Stimulated activated CD4-positive, alpha-beta T cell treated with anti-CD3 and anti-CD28 coated beads, TNF-alpha, amount 100 ng/mL, for 1 hour (primary cell): Measurements from ENCODE around the gene LRRC63.

ENCODE experiments used
- DNase-seq, 3 donors: peaks; one replicate each; pipeline ENCODE4 v3.0.0-alpha.2; 2020; ENCODE audit warnings: low read depth in 3 of 3, low spot score in 1 of 3

Gene LRRC63

DNA sequence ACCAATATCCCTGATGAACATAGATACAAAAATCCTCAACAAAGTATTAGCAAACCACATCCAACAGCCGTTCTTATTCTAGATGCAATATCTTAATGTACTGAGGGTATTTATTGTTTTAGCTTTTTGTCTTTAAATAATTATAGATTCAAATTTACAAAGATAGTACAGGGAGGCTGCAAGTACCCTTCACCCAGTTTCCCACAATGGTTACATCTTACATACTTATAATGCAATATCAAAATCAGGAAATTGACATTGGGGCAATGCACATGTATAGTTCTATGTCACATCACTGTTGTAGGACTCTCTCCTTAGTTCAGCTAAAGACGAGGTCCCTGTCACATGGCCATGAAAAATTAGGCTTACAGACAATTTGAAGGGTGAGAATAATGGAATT is 99.5 kb downstream of the LRRC63 start:
- DNase-seq = no peak

DNA sequence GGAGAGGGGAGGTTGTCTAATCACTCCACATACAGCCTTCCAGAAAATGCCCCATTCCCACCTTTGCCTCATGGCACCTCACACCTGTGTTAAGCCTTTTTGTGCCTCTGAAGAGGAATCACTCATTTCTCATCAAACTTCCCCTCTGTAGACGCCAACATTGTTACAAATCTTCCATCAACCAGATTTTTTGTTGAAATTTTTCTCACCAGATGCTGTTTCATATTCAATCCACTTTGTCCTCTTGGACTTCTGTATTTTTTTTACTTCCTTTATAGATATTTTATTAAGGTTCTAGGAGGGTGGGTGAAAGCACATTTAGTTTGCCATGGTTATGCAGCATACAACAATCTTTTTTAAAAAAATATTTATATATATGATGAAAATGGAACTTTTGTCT is 101.3 kb downstream of the LRRC63 start:
- DNase-seq = no peak

DNA sequence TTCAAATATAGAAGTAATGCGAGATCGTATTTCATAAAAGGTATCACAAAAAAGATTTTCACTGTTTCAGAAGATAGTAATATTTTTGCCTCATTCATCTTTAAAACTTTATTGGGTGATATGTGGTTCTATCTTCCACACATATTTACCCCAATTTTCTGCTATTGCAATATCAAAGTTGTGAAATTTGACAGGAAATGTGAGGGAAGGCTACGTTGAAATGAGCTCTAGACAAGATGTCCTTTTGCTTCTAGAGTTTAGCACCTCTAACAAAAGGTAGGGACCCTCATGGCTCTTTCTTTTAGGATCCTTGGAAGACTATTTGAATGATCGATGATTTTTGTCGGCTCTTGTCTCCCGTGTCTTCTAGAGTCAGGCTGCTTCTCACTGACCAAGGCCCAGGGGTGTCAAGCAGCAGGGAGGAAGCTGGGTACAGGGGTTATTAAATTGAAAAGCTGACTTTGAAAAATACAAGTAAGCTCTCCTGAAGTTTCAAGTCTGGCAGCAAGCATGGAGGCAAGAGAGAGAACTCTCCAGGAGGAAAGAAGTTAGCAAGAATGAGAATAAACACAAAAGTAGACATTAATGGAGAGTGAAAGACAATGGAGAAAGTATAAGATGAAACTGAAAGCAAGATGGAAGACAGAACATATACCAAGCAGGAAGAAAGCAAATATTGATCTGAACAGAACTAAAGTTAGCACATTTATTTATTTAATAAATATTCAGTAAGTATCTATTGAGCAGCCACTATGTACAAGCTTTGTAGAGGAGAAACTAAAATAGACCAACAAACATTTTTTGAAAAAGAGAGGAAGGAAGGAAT is 101.9 kb downstream of the LRRC63 start:
- no peak for DNase-seq

DNA sequence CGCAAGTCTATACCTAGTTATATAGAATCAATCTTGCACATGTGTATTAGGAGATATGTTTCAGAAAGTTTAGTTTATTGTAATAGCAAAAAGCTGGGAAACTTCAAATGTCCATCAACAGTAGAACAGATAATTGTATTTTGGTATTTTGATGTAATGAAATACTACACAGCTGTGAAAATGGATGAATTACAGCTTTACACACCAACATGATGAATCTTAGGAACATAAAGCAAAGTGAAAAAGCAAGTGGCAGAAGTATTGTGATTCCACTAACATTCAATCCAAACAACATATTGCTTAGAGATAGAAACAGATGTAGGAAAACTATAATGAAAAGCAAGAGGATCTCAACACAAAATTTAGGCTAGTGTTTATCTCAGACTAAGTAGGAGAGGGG is 102.9 kb downstream of the LRRC63 start:
- DNase-seq = no peak

DNA sequence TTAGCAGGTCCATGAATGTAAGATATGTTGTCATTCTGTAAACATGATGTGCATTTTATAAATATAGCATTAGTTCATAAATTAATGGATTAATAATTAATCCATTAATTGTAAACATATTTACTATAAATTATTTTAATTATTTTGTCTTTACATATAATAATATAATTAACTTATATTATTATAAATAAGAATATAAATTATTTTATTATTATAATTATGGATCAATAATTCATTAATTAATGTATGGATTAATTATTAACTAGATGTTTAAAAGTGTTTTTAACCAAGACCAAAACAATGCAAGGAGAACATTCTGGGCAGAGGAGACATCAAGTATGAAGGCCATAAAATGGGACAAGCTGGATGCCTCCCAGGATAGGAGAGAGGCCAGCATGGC is 103.3 kb downstream of the LRRC63 start:
- DNase-seq = no peak

DNA sequence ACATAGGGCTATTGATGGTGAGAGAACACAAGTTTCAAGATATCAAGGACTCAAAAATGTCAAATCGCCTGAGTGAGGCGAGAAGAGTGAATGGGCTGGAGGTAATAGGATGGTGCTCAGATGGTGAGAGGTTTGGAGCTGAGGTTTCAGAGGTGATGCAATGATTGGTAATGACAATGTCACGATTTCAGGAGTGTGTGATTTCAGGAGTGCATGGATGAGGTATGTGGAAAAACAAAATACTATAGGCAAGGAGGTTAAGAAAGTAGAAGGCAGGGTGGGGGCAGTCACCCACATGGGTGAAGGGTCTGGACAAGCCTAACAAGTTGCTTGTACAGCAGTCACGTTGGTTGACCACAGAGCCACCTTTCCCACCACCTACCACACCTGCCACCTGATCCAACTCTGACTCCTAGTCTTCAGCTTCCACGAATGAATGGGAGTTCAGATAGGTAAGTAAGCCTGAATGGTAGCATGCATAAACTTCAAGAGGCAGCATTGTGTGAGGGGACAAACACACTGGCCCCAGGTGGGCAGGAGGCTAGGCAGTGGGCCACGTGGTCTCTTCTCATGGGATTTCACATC is 103.9 kb downstream of the LRRC63 start:
- no peak for DNase-seq

DNA sequence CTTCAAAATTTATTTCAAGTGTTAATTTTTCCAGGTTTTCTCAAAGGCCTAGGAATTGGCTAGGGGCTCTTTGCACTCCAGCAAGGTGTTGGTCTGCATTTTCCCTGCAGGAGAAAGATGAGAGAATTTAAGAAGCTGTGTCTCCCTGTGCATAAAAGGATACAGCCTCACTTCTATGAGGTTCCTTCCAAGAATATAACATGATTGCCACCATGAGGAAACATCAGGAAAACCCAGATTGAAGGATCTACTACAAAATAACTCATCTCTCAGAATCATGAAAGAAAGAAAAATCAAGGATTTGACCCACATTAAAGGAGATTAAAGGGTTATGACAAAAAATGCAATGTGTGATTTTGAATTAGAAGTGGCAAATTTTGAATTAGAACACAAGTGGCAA is 105.4 kb downstream of the LRRC63 start:
- DNase-seq = no peak

DNA sequence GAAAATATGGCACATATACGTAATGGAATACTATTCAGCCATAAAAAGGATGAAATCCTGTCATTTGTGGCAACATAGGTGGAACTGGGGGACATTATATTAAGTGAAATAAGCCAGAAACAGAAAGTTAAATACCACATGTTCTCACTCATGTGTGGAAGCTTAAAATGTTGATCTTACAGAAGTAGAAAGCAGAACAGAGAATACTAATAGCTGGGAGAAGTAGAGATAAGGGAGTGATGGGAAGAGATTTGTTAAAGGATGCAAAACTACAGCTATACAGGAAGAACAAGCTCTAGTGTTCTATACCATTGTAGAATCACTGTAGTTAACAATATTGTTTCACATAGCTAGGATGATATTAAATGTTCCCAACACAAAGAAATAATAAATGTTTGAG is 107.3 kb downstream of the LRRC63 start:
- no peak for DNase-seq

DNA sequence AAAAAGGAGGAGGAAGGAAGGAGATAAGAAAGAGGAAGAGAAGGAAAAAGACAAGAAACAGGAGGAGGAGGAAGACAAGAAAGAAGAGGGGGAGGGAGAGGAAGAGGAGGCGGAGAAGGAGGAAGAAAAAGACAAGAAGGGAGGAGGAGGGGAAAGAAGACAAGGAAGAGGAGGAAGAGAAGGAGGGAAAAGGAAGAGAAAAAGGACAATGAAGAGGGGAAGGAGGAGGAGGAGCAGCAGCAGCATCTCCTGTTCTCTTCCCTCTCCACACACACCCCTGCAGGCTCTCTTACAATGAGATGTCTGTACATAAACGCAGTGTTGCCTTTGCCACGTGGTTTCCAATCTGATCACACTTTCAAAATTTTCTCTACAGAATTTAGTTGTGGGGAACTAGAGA is 108.7 kb downstream of the LRRC63 start:
- DNase-seq = no peak

DNA sequence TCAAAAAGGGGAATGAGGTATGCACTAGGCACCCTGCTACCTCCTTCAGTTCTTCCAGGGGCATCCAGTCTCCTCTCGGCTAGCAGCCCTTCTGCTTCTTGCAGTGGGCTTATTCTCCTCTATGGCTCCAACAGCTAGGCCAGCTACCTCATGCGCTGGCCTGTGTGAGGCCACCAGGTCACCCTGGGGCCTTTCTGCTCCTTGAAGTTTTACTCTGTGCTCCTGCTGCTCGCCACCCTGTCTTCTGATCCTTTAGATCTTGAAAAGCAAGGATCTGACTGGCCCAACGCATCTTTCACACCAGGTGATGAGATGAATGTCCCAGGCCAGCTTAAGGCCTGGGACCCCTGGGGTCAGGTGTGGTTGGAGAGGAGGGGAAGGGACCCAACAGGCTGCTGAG is 109.1 kb downstream of the LRRC63 start:
- DNase-seq = no peak

DNA sequence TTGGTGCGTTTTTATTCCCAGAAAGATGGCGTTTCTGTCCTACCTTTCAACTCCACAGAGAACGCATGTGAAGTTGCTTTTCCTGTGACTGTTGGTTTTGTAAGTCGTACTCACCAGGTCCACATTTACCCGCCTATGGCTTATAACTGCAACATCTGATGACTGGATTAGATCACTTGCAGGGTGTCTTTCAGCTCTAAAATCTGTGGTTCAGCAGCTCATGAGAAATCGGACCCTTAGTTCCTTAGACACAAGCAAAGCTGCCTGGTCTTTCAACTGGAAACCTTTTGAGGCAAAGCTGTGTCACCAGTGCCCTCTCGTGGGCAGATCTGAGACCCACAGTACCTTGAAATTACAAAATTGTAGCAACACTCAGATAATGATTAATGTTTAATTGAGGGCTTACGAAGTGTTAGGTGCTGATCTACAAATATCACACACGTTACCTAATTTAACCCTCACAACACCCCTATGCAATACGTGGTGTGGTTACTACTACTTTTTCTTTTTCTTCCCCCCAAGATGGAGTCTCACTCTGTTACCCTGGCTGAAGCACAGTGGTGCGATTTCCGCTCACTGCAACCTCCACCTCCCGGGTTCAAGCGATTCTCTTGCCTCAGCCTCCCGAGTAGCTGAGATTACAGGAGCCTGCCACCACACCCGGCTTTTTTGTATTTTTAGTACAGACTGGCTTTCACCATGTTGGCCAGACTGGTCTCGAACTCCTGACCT is 109.9 kb downstream of the LRRC63 start:
- peak; percentile 30 to 55 (median 35) for DNase-seq

DNA sequence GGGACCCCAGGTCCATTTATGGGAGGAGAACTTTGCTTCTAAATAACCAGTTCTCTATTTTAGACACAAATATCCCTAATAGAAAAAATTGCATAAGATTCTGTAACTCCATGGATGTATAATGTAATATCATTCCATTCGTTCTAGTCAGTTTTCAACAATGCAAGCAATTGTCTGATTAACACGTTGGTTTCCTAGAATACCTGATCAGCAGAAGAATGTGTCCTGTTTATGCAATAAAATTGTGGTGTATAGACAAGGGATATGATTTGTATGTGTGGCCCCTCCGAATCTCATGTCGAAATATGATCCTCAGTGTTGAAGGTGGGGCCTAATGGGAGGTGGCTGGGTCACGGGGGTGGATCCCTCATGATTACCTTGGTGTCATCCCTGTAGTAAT is 113.2 kb downstream of the LRRC63 start:
- DNase-seq = no peak
